GM18511 (cell line): ENCODE data around the gene S100A4.
"Not testable (repeated sequence)": the region's sequence is repeated elsewhere in the genome, so short reads cannot be mapped to it uniquely, and the experiment has no call there.

Experiments
- ATAC-seq: cut with Tn5 transposase; IDR thresholded peaks from one replicate; pipeline ENCODE4 v1.9.1; 2021; ENCODE audit warnings: mild to moderate bottlenecking, moderate library complexity; ENCODE audit not compliant: unreplicated experiment

S100A4 gene

GRCh38 chr1:153567621-153568366 lies 22.2 kb upstream of the S100A4 start:
- ATAC-seq = no peak

DNA sequence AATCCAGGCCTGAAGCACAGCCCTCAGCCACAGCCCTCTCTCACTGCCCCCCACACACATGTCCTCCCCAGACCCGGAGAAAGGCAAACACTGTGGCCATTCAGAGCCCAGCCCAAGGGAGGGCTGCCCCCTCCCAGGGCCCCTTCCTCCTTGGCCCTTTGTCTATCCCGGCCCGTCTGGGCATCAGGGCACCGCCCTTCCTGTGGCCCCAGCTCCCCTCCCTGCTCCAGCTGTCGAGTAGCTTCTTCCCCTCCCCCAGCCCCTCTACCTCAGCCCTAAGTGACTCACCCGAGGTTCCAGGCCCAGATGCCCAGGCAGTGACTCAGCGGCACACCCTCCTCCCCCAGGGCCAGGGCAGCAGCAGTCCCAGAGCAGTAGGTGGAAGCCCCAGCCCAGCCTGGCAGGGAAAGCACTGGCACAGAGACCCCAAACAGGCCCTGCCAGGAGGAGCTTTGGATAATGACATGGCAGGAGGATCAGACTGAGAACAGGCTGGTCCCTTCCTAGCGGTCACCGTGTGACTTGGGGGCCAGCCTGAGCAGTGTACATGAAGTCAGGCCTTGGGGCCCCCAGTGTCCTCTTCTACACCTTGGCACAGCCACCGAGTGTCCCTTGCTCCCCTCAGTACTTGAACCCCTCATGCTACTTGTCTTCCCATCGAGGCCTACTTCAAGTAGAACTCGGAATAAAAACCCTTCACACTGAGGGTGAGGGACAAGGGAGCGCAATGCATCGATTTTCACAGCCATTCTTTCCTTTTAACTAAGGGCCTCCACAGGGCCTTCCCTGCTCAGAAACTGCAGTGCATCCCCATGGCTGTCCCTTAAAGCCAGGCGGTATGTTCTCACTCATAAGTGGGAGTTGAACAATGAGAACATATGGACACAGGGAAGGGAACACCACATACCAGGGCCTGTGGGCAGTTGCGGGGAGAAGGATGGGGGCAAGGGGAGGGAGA lies 21.1 kb upstream of the S100A4 start:
- peak; percentile 50 for ATAC-seq

GRCh38 chr1:153565529-153566374 lies 20.1 kb upstream of the S100A4 start, which contains the start of gene S100A2:
TSS of gene S100A2 (minus strand) at chr1:153565844. CDS start at chr1:153563877, 1,967 bp downstream.
- peak; percentile 72 for ATAC-seq

GRCh38 chr1:153563991-153564390 lies 18.4 kb upstream of the S100A4 start:
- ATAC-seq = no peak

DNA sequence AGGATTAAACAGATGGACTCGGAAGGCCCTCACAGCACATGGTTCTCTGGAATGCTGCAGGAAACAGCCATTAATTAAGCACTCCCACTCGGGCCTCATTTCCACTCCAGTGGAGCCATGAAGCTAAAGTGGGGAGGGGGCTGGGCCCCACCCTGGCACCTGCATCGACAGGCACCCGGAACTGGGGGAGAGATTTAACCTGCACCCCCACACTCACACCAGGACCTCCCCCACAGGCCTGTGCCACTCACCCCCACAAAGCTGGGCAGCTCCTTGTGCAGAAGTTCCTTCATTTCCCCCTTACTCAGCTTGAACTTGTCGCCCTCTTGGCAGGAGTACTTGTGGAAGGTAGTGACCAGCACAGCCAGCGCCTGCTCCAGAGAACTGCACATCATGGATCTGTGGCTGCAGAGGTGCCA lies 17.9 kb upstream of the S100A4 start:
- ATAC-seq = no peak

- not testable (repeated sequence) for ATAC-seq
Observed at GRCh38 chr1:153562021-153562420, 16.4 kb upstream of the S100A4 start.

- ATAC-seq = no peak
Observed at GRCh38 chr1:153561466-153561985, 15.9 kb upstream of the S100A4 start.

DNA sequence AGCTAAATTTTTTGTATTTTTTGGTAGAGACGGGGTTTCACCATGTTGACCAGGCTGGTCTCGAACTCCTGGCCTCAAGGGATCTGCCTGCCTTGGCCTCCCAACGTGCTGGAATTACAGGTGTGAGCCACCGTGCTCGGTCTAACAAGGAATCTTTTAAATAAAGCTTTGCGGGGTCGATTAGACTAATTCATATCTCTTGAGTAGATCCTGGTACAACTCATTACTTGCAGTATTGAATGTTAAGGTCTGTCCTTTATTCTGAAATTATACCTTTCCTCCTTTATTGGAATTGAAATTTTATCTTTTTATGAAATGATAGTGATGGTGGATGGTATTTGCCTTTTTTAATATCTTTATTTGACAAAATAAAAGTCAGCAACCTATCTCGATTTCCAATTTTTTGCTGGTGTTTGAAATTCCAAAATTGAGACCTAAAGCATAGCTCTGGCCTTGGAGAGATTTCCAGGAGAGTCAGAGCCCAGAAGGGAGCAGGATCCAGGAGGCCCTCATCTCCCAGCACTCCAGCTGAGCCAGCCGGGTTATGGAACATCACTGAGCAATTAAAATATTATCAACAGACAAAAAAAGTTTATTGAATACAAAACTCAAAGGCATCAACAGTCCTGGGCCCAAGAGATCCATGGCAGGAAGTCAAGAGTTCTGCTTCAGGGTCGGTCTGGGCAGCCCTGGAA lies 15.3 kb upstream of the S100A4 start:
- no peak for ATAC-seq

GRCh38 chr1:153560241-153560640 lies 14.6 kb upstream of the S100A4 start:
- ATAC-seq = no peak

DNA sequence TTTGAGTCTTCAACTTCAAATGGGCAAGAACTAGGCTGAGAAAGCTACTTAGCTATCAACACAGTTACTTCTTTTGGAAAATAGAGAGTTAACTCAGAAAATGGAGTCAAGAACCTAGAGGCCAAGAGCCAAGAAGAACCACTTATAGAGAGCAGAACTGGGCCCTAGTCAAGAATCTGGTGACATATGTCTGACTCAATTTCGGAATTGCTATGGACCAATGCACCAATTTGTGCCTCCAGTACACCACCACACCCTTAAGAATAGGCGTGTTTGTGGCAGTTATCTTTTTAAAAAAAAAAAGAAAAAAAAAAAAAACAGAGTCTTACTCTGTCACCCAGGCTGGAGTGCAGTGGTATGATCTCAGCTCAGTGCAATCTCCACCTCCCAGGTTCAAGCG lies 12.3 kb upstream of the S100A4 start:
- no peak for ATAC-seq

- ATAC-seq = no peak
Observed at GRCh38 chr1:153556348-153556747, 10.7 kb upstream of the S100A4 start.

GRCh38 chr1:153553830-153554541 lies 8.4 kb upstream of the S100A4 start:
- no peak for ATAC-seq

DNA sequence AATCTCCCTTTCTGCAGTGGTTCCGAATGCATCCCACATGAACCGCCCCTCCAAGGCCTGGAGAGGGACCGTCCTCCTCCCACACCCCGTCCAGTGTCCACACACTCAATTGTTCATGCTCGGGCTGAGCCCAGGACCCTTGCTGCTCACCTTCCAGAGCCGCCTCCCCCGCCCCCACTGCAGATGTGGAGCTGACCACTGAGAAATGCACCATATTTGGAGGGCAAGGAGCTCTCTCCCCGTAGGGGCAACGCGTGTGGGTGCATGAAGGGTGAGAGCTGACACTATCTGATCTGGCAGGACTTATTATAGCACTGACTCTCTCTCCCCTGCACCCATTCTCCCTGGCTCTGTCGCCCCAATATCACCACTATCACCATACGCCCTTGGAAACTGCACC lies 7.5 kb upstream of the S100A4 start:
- no peak for ATAC-seq

GRCh38 chr1:153552335-153552734 lies 6.7 kb upstream of the S100A4 start:
- ATAC-seq = no peak

- ATAC-seq = no peak
Observed at GRCh38 chr1:153550827-153551500, 5.4 kb upstream of the S100A4 start.

- no peak for ATAC-seq
Observed at GRCh38 chr1:153550398-153550758, 4.8 kb upstream of the S100A4 start.

DNA sequence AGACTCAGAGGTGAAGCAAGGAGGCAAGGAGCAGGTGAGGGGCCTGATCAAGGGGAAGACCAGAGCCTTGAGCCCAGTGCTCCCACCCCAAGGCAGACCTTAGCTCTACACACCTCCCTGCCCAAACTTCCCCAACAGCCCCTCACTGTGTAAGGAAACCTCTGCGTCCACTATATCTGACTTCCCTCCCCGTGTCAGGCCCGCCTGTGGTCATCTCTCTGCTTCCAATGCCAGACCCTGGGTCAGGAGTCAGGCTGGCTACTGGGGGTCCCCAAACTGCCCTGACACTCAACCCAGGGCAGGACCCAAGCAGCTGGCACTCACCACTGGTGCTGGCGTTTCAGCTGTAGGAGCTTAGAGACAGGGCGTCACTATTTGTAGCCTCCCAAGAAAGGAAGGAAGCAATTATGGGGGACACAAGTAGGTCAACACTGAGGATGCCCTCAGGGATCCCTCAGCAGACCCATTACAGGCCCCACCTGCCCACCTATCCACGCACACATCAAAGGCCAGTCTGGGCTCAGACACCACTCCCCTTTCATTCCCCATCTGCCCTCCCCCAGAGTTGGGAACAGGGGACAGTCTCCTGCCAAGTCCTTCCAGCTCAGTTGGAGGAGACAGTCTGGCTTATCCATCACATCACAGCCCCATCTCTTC lies 4.3 kb upstream of the S100A4 start:
- no peak for ATAC-seq
